K562 (cell line): ENCODE data around the gene ANKRD34A. TPM values are rescaled to one million over a fixed set of nuclear protein-coding genes. Genes with fewer than 3 reads are reported as not detected.

Source experiments
- ARID4B ChIP-seq: sonication (generic); formaldehyde crosslinking; IDR thresholded peaks from 2 replicates; pipeline ENCODE4 v1.8.0; 2022; ENCODE audit warnings: mild to moderate bottlenecking, missing genetic modification reagents
- CHD7 ChIP-seq: fragments of 200-600 bp; sonication (generic); IDR thresholded peaks from one replicate; pipeline ENCODE4 v1.6.1; 2012; ENCODE audit warnings: mild to moderate bottlenecking, low read depth, low read length, inconsistent platforms
- FUS ChIP-seq: fragments of 200-400 bp; formaldehyde crosslinking; optimal IDR thresholded peaks from 2 replicates; pipeline ENCODE3; 2017; ENCODE audit warnings: low read depth, low read length
- PHB ChIP-seq: fragments of 250-450 bp; sonication (Bioruptor Pico); IDR thresholded peaks from 2 replicates; pipeline ENCODE4 v1.5.0; 2021
- XRCC5 ChIP-seq: fragments of 200-400 bp; formaldehyde crosslinking; IDR thresholded peaks from 2 replicates; pipeline ENCODE4 v1.6.1; 2017; ENCODE audit warnings: low read depth, mild to moderate bottlenecking, low read length
- ZNF175 ChIP-seq: fragments of 200-800 bp; sonication (Bioruptor generic); IDR thresholded peaks from 2 replicates; pipeline ENCODE4 v1.6.1; 2016; ENCODE audit warnings: low read depth, mild to moderate bottlenecking, missing genetic modification characterization, missing compliant biosample characterization
- ZNF785 ChIP-seq: fragments of 250-450 bp; sonication (Bioruptor Pico); IDR thresholded peaks from 2 replicates; pipeline ENCODE4 v1.4.0; 2020; ENCODE audit warnings: mild to moderate bottlenecking
- polyA plus RNA-seq, 8 experiments: library from polyadenylated mRNA; depleted of rRNA in 4 of 8; stranded (reverse) in 5 of 8; unstranded in 3 of 8; fragments of >200 nt; fragmentation: Nextera tagmentation in 2 of 8; fragmentation: Illumina TruSeq in 1 of 8; extraction: Ambion mirVana in 2 of 8; extraction: Trizol in 1 of 8; gene quantifications; 2 replicates each; pipeline versions ENCODE4 v1.2.1 to v1.2.3, GENCODE V29; 2011 to 2014; ENCODE audit warnings: inconsistent platforms in 1 of 8, missing spikeins in 1 of 8
- total RNA-seq, 7 experiments: library from RNA; depleted of rRNA in 6 of 7; stranded (reverse); fragments of >200 nt in 6 of 7; fragmentation: Illumina TruSeq in 2 of 7; extraction: Trizol in 2 of 7; gene quantifications; 2 replicates each; pipeline versions ENCODE4 v1.2.1 to v1.2.3, GENCODE V29; 2011 to 2021; ENCODE audit warnings: low replicate concordance in 1 of 7
- TF ChIP-seq, protein P1 (sequence below): fragments of 450-650 bp; formaldehyde crosslinking; conservative IDR thresholded peaks from 2 replicates; pipeline ENCODE4 v1.4.0; 2022; ENCODE audit warnings: mild to moderate bottlenecking, missing genetic modification characterization

The ANKRD34A gene
- total and polyA plus RNA-seq, 9 of the 15 experiments (the other 6 are each of a cell fraction or from before 2014, with no cell fraction given) = 0.06 to 1.6 (median 0.43) TPM

DNA sequence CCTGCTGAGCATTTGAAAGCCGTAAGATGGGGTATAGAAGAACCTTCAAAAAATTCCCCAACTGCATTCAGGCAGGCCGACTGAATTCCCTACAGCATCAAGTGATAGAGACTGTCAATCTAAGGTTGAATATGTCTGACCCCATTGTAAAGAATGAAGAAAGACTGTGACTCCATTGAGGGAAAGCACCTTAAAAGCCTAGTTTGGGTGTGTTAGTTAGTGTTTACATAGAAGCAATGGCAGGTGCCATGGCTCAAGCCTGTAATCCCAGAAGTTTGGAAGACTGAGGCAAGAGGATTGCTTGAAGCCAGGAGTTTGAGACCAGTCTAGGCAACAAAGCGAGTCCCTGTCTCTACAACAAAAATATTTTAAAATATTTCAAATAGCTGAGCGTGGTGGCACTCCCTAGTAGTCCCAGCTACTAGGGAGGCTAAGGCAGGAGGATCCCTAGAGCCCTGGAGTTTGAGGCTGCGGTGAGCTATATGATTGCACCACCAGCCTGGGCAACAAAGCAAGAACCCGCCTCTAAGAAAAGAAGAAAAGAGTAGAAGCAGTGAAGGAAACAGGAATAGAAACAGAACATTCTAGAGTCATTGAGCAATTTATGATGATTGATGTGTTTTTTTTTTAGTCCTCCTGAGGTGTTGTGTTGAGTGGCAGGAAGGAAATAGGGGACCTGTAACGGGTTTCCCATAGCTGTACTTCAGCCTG is 15.5 kb upstream of the ANKRD34A start (continued):
- peak; percentile 79 for TF ChIP-seq CHD7
- TF ChIP-seq ARID4B (CRISPR knock-in tag) = no peak
- TF ChIP-seq PHB (CRISPR knock-in tag) = peak; percentile 67; the same call in 1 of the 2 replicates
- 0 out of 2 replicates have a peak, but pooled peaks have one; percentile 43 for TF ChIP-seq ZNF175 (CRISPR knock-in tag)
- TF ChIP-seq ZNF785 (CRISPR knock-in tag) = no peak
- TF ChIP-seq, protein P1, sequence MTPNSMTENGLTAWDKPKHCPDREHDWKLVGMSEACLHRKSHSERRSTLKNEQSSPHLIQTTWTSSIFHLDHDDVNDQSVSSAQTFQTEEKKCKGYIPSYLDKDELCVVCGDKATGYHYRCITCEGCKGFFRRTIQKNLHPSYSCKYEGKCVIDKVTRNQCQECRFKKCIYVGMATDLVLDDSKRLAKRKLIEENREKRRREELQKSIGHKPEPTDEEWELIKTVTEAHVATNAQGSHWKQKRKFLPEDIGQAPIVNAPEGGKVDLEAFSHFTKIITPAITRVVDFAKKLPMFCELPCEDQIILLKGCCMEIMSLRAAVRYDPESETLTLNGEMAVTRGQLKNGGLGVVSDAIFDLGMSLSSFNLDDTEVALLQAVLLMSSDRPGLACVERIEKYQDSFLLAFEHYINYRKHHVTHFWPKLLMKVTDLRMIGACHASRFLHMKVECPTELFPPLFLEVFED = peak; percentile 37; the same call in 1 of the 2 replicates
- TF ChIP-seq XRCC5 = no peak
- TF ChIP-seq FUS = no peak
